ENCODE data around the gene LCP2. TPM values are rescaled to one million over a fixed set of nuclear protein-coding genes. Genes with fewer than 3 reads are reported as not detected.

LCP2 gene
- total and polyA plus RNA-seq, 2 donors (not counting 1 experiment from before 2014, with no cell fraction given) = 11.7 to 13.9 TPM

GRCh38 chr5:170206958-170207357 is 90.6 kb downstream of the LCP2 start:
- no peaks in the 10 kb centered on the region for H3K9me3 Mint-ChIP-seq (ENCODE audit: insufficient read depth)
- Histone ChIP-seq H3K4me2 (replicated peaks; ENCODE audit: low read depth, low read length, poor library complexity, severe bottlenecking) (no peak overlapping the region), H3K9me3 (ENCODE audit: control extremely low read depth in 1 of 3, control insufficient read depth in 2 of 3, insufficient read depth in 1 of 3, low read length in 2 of 3) (no peaks in the 10 kb centered on the region), H3K79me2 (ENCODE audit: control insufficient read depth, insufficient read depth, low read length) (no peaks in the 10 kb centered on the region), H3K4me1 (ENCODE audit: control insufficient read depth in 2 of 2, insufficient read depth in 2 of 2, low read length in 2 of 2) (no peaks in the 10 kb centered on the region), H3K4me3 (ENCODE audit: control extremely low read depth in 1 of 5, extremely low read depth in 1 of 5, insufficient read depth in 1 of 5, low read depth in 2 of 5, low read length in 4 of 5) (no peak overlapping the region), H3K36me3 (replicated peaks in 1 of 2; ENCODE audit: control extremely low read depth in 1 of 2, control insufficient read depth in 1 of 2, extremely low read depth in 1 of 2, insufficient read depth in 2 of 2, low read length in 1 of 2) (no peaks in the 10 kb centered on the region), H3K27me3 (replicated peaks in 1 of 4; ENCODE audit: control extremely low read depth in 1 of 4, control insufficient read depth in 3 of 4, insufficient read depth in 4 of 4, low read length in 3 of 4) (peaks cover 0 to 6% (median 0%) of the 10 kb centered on the region in 4 experiments), H3K27ac (ENCODE audit: low read length in 2 of 2) (no peak overlapping the region), H3K9ac (ENCODE audit: low read length) (no peak overlapping the region), H4K20me1 (ENCODE audit: control insufficient read depth, insufficient read depth, low read length, poor library complexity, severe bottlenecking) (no peaks in the 10 kb centered on the region), H2AFZ (ENCODE audit: insufficient read depth, low read depth, low read length, poor library complexity, severe bottlenecking) (no peak overlapping the region)
- intact Hi-C loops (cut with micrococcal nuclease) = loop anchor here (5.0 kb wide), 1 partner anchor 105 kb away; no protein-coding TSS in a partner anchor
- H3K27me3 Mint-ChIP-seq = peaks cover 40% of the 10 kb centered on the region
- ChIA-PET CTCF (no interaction called here), POLR2A (no interaction called here)
- H3K27ac Mint-ChIP-seq = no peak overlapping the region
- H3K4me3 Mint-ChIP-seq = no peak overlapping the region
- no peak for TF ChIP-seq CTCF (IDR thresholded peaks at IDR 0.05)
- no peak for TF ChIP-seq EZH2 (IDR thresholded peaks at IDR 0.05; ENCODE audit: borderline replicate concordance, insufficient read depth, low read depth, low read length, poor library complexity, severe bottlenecking)
- DNase-seq = no peak
- no peaks in the 10 kb centered on the region for H3K4me1 Mint-ChIP-seq
- no peak for ATAC-seq (ENCODE audit: low read depth)
- WGBS (ENCODE audit: insufficient coverage) = 100% methylated on average over 4 of the region's 8 CpGs

- H3K4me3 ChIP-seq (ENCODE audit: control extremely low read depth in 1 of 5, extremely low read depth in 1 of 5, insufficient read depth in 1 of 5, low read depth in 2 of 5, low read length in 4 of 5) = no peak overlapping the region
- ChIA-PET POLR2A (no interaction called here), CTCF (no interaction called here)
- no peak overlapping the region for H3K27ac Mint-ChIP-seq
- TF ChIP-seq CTCF (IDR thresholded peaks at IDR 0.05) (no peak), EZH2 (IDR thresholded peaks at IDR 0.05; ENCODE audit: borderline replicate concordance, insufficient read depth, low read depth, low read length, poor library complexity, severe bottlenecking) (no peak)
- H3K4me1 Mint-ChIP-seq = no peaks in the 10 kb centered on the region
- no peak for ATAC-seq (ENCODE audit: low read depth)
- no peak overlapping the region for H2AFZ ChIP-seq (ENCODE audit: insufficient read depth, low read depth, low read length, poor library complexity, severe bottlenecking)
- WGBS (ENCODE audit: insufficient coverage) = no CpG with 5 or more reads among the region's 3 CpGs
- H3K9ac ChIP-seq (ENCODE audit: low read length) = no peak overlapping the region
- intact Hi-C loops (cut with micrococcal nuclease) = loop anchor here (5.0 kb wide), 1 partner anchor 104 kb away; no protein-coding TSS in a partner anchor
- no peaks in the 10 kb centered on the region for H3K79me2 ChIP-seq (ENCODE audit: control insufficient read depth, insufficient read depth, low read length)
- H3K9me3 ChIP-seq (ENCODE audit: control extremely low read depth in 1 of 3, control insufficient read depth in 2 of 3, insufficient read depth in 1 of 3, low read length in 2 of 3) = no peaks in the 10 kb centered on the region
- H3K4me2 ChIP-seq (replicated peaks; ENCODE audit: low read depth, low read length, poor library complexity, severe bottlenecking) = no peak overlapping the region
- H3K4me3 Mint-ChIP-seq = no peak overlapping the region
- no peaks in the 10 kb centered on the region for H3K36me3 ChIP-seq (replicated peaks in 1 of 2; ENCODE audit: control extremely low read depth in 1 of 2, control insufficient read depth in 1 of 2, extremely low read depth in 1 of 2, insufficient read depth in 2 of 2, low read length in 1 of 2)
- H3K27me3 ChIP-seq (replicated peaks in 1 of 4; ENCODE audit: control extremely low read depth in 1 of 4, control insufficient read depth in 3 of 4, insufficient read depth in 4 of 4, low read length in 3 of 4) = peaks cover 0 to 5% (median 0%) of the 10 kb centered on the region in 4 experiments
- DNase-seq = no peak
- no peaks in the 10 kb centered on the region for H3K4me1 ChIP-seq (ENCODE audit: control insufficient read depth in 2 of 2, insufficient read depth in 2 of 2, low read length in 2 of 2)
- H3K9me3 Mint-ChIP-seq (ENCODE audit: insufficient read depth) = no peaks in the 10 kb centered on the region
- H3K27me3 Mint-ChIP-seq = peaks cover 37% of the 10 kb centered on the region
- no peaks in the 10 kb centered on the region for H4K20me1 ChIP-seq (ENCODE audit: control insufficient read depth, insufficient read depth, low read length, poor library complexity, severe bottlenecking)
- no peak overlapping the region for H3K27ac ChIP-seq (ENCODE audit: low read length in 2 of 2)
Measured at GRCh38 chr5:170206216-170206615, 91.4 kb downstream of the LCP2 start.

Data from B cell (primary cell).